Daoy (cell line): ENCODE measurements around the gene PPM1E. TPM values are rescaled to one million over a fixed set of nuclear protein-coding genes. Genes with fewer than 3 reads are reported as not detected.
"Not testable (repeated sequence)": the region's sequence is repeated elsewhere in the genome, so short reads cannot be mapped to it uniquely, and the experiment has no call there.

ENCODE experiments used
- DNase-seq: peaks from one replicate; pipeline ENCODE4 v3.0.0-alpha.2; 2015; ENCODE audit warnings: low read depth
- total RNA-seq: library from RNA; depleted of rRNA; stranded (reverse); fragments of >200 nt; shearing (Covaris generic); gene quantifications from 2 replicates; pipeline ENCODE4 v1.2.3, GENCODE V29; 2014; rRNA removed

Gene PPM1E
- total RNA-seq = 2.1 and 2.5 TPM in 2 replicates

GRCh38 chr17:58755577-58756245, at the start of gene PPM1E:
Gene PPM1E (plus strand): TSS chr17:58755854.
- DNase-seq = peak; percentile 74

- DNase-seq = no peak
Observed at GRCh38 chr17:58706351-58707140, 49.1 kb upstream of the PPM1E start.

GRCh38 chr17:58710948-58711552, 44.6 kb upstream of the PPM1E start:
- DNase-seq = no peak

- no peak for DNase-seq
Observed at GRCh38 chr17:58722274-58722673, 33.4 kb upstream of the PPM1E start.

- no peak for DNase-seq
Observed at GRCh38 chr17:58722696-58723095, 33.0 kb upstream of the PPM1E start.

- no peak for DNase-seq
Observed at GRCh38 chr17:58728798-58729197, 26.9 kb upstream of the PPM1E start.

- DNase-seq = no peak
Observed at GRCh38 chr17:58730937-58731336, 24.7 kb upstream of the PPM1E start.

GRCh38 chr17:58734040-58734439, 21.6 kb upstream of the PPM1E start:
- DNase-seq = no peak

- no peak for DNase-seq
Observed at GRCh38 chr17:58734811-58735210, 20.8 kb upstream of the PPM1E start.

- DNase-seq = no peak
Observed at GRCh38 chr17:58741121-58741625, 14.5 kb upstream of the PPM1E start.

- DNase-seq = no peak
Observed at GRCh38 chr17:58747674-58748073, 8.0 kb upstream of the PPM1E start.

GRCh38 chr17:58749627-58750026, 6.0 kb upstream of the PPM1E start:
- not testable (repeated sequence) for DNase-seq

GRCh38 chr17:58753026-58753425, 2.6 kb upstream of the PPM1E start:
- no peak for DNase-seq

GRCh38 chr17:58755269-58755576, 431 bp upstream of the PPM1E start:
- DNase-seq = no peak

- peak; percentile 16 for DNase-seq
Observed at GRCh38 chr17:58756246-58757161, 850 bp downstream of the PPM1E start.

- DNase-seq = no peak
Observed at GRCh38 chr17:58757162-58757613, 1.5 kb downstream of the PPM1E start.

GRCh38 chr17:58758890-58759289, 3.2 kb downstream of the PPM1E start:
- no peak for DNase-seq

GRCh38 chr17:58759522-58759921, 3.9 kb downstream of the PPM1E start:
- no peak for DNase-seq

GRCh38 chr17:58760248-58760647, 4.6 kb downstream of the PPM1E start:
- no peak for DNase-seq

GRCh38 chr17:58763263-58763662, 7.6 kb downstream of the PPM1E start:
- DNase-seq = no peak

- DNase-seq = no peak
Observed at GRCh38 chr17:58764373-58764772, 8.7 kb downstream of the PPM1E start.

GRCh38 chr17:58778482-58778881, 22.8 kb downstream of the PPM1E start:
- DNase-seq = not testable (repeated sequence)
